Choroid plexus epithelial cell (primary cell): Measurements from ENCODE around the gene SP2.
A peak's percentile ranks its signal among the peaks of the same experiment; 100 is the strongest.

Source experiments
- DNase-seq: peaks from one replicate; pipeline ENCODE4 v3.0.0-alpha.2; 2010; ENCODE audit warnings: low read depth
- H3K4me3 ChIP-seq: 2 replicates; pipeline ENCODE4 v1.5.1; 2011; ENCODE audit warnings: low read depth, mild to moderate bottlenecking, control low read depth, low read length, moderate library complexity
- TF ChIP-seq, protein P1 (sequence below): conservative IDR thresholded peaks from 2 replicates; pipeline ENCODE4 v1.5.1; 2011; ENCODE audit warnings: low read depth, mild to moderate bottlenecking, control low read depth, inconsistent platforms, low read length, moderate library complexity

SP2 gene

DNA sequence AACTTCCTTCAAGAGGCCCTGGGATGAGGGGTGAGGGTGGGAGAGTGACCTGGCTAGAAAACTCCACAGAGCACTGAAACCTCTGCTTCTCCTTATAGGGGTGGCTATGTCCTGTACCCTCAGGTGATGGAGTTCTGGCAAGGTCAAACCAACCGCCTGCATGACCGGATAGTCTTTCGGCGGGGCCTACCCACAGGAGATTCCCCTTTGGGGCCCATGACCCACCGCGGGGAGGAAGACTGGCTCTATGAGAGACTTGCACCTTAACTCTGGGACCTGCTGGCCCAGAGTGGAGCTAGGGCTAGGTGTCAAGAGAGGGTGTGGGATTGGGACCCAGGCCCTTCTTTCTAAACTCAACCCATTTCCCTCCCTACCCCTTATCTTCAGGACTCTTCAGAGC lies 50.5 kb downstream of the SP2 start:
- DNase-seq = no peak
- TF ChIP-seq, protein P1, sequence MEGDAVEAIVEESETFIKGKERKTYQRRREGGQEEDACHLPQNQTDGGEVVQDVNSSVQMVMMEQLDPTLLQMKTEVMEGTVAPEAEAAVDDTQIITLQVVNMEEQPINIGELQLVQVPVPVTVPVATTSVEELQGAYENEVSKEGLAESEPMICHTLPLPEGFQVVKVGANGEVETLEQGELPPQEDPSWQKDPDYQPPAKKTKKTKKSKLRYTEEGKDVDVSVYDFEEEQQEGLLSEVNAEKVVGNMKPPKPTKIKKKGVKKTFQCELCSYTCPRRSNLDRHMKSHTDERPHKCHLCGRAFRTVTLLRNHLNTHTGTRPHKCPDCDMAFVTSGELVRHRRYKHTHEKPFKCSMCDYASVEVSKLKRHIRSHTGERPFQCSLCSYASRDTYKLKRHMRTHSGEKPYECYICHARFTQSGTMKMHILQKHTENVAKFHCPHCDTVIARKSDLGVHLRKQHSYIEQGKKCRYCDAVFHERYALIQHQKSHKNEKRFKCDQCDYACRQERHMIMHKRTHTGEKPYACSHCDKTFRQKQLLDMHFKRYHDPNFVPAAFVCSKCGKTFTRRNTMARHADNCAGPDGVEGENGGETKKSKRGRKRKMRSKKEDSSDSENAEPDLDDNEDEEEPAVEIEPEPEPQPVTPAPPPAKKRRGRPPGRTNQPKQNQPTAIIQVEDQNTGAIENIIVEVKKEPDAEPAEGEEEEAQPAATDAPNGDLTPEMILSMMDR = no peak
- no peak overlapping the region for H3K4me3 ChIP-seq

DNA sequence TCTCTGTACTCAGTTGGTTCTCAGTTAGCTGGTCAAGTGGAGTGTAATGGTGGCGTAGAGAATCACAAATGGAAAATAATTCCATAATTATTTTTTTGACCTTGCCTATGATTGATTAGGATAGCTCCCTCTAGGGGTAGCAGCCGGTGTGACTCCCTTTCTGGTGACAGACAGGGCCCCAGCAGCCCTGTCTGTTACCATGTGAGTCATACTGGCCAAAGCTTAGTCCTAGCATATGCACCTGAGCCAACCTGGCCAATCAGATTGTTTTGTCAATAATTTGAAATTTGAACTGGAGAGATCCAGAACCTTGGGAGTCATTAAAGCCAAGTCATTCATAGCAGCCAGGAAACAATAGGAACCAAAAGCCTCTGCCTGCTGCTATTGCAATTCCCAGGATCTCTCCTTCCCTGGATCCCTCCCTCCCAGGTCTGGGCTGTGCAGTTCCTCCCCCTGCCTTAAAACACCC lies 50.9 kb downstream of the SP2 start:
- peak; percentile 92 for DNase-seq
- TF ChIP-seq, protein P1 = peak; percentile 91
- no peak overlapping the region for H3K4me3 ChIP-seq

DNA sequence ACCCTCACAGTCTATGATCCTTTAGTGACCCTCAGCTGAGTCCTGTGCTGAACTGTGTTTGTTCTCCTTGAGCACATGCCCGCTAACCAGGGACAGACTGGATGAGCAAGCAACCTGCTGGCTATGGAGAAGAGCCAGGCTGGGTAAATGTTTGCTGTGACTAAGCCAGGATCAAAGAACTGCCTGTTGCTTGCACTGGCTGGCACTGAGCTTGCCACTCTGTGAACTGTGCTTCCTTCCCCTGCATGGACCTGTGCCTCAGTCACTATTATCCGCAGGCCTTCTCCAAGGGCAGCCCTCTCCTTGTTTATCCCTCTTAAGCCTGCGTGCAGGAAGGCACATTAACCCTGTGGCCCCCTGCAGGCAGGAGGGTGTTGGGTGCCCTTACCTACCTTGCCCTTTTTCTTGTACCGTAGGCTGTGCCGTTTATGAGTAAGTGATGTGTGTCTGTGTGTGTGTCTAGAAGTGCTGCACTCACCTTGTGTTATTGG lies 52.7 kb downstream of the SP2 start:
- TF ChIP-seq, protein P1 = no peak
- no peak overlapping the region for H3K4me3 ChIP-seq
- no peak for DNase-seq

DNA sequence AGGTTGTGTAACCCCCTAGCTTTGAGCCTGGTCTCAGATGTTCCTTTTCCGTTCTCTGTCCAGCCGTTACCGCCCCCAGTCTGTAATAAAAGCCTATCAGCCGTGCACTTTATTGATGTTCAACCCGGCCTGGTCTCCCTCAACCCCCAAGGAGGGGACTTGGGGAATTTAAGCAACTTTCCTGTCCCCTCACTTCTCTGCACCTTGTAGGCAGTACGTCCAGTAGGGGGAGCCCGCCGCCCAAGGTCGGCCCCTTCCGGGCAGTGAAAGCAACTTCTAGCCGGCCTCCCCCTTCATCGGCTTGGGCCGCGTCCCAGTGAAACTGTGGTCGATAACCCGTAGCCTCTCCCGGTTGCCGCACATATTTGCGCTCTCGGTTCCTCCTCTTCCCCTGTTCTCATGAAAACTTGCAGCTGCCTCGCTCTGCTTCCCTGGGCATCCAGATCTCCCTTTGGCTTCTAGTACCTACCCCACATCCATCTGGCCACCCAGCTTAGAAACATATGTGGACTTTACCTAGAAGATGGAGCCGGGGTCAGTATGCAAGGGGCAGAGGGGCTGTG lies 53.2 kb downstream of the SP2 start:
- H3K4me3 ChIP-seq = peak overlapping the region; percentile 41
- TF ChIP-seq, protein P1 = peak; percentile 94
- DNase-seq = peak; percentile 88

DNA sequence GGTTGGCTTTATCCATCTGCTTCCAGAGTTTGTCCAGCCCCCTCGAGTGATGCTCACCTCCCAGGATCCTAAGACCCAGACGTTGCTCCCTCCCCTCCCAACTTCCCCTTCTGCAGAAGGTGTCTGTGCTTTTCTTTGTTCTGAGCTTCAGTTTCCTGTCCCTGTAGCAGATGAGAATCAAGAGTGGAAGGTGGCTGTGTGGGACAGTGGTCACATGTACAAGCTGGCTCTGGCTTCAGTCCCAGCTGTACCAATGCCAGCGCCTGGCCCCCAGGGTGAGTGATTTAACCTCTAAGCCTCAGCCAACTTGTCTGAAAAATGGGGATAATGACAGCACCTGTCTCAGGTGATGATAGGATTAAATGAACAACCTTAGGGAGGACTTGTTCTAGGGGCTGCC lies 53.9 kb downstream of the SP2 start:
- TF ChIP-seq, protein P1 = no peak
- no peak for DNase-seq
- H3K4me3 ChIP-seq = no peak overlapping the region

DNA sequence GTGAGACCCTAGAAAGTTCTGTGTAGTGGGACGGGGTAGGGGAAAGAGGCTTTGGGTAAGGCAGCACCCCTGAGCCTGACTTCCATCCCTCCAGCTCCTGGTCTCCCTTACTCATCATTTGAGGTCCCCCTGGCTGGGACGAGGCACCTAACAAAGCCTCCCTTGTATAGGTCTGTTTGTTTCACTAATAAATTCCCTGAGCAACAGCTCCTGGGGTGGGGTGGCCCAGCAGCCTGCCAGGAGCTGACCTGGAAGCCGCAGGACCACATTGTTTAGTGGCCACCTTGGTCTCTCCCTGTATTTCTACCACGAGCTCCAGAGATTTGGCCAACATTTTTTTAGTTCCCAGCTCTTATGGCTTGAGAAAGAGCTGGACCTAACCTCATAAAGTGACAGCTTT lies 54.4 kb downstream of the SP2 start:
- TF ChIP-seq, protein P1 = no peak
- H3K4me3 ChIP-seq = no peak overlapping the region
- DNase-seq = no peak
